Measurements from ENCODE around the gene PDIA6.

Gene PDIA6

GRCh38 chr2:10812362-10813162 is at the start of gene PDIA6:
Gene PDIA6, minus strand, starts transcription at chr2:10812785. Its CDS starts 89 bp downstream, at chr2:10812696.
- DNase-seq (ENCODE audit: low read depth in 2 of 2) = peak; percentile 91 to 94

GRCh38 chr2:10862330-10862729 is 49.7 kb upstream of the PDIA6 start:
- no peak for DNase-seq (ENCODE audit: low read depth in 2 of 2)

- no peak for DNase-seq (ENCODE audit: low read depth in 2 of 2)
These were observed 49.2 kb upstream of the PDIA6 start for GRCh38 chr2:10861765-10862164.

GRCh38 chr2:10860814-10861325 is 48.3 kb upstream of the PDIA6 start:
- no peak for DNase-seq (ENCODE audit: low read depth in 2 of 2)

GRCh38 chr2:10860081-10860813 is 47.7 kb upstream of the PDIA6 start:
- no peak for DNase-seq (ENCODE audit: low read depth in 2 of 2)

GRCh38 chr2:10859278-10859677 is 46.7 kb upstream of the PDIA6 start:
- no peak for DNase-seq (ENCODE audit: low read depth in 2 of 2)

GRCh38 chr2:10848541-10848940 is 36.0 kb upstream of the PDIA6 start:
- DNase-seq (ENCODE audit: low read depth in 2 of 2) = no peak

GRCh38 chr2:10847008-10847407 is 34.4 kb upstream of the PDIA6 start:
- DNase-seq (ENCODE audit: low read depth in 2 of 2) = no peak

GRCh38 chr2:10846110-10846861 is 33.7 kb upstream of the PDIA6 start:
- no peak for DNase-seq (ENCODE audit: low read depth in 2 of 2)

- no peak for DNase-seq (ENCODE audit: low read depth in 2 of 2)
These were observed 33.1 kb upstream of the PDIA6 start for GRCh38 chr2:10845640-10846039.

- DNase-seq (ENCODE audit: low read depth in 2 of 2) = no peak
These were observed 31.5 kb upstream of the PDIA6 start for GRCh38 chr2:10844097-10844496.

GRCh38 chr2:10842506-10842905 is 29.9 kb upstream of the PDIA6 start:
- DNase-seq (ENCODE audit: low read depth in 2 of 2) = no peak

GRCh38 chr2:10841547-10842219 is 29.1 kb upstream of the PDIA6 start:
- DNase-seq (ENCODE audit: low read depth in 2 of 2) = no peak

- DNase-seq (ENCODE audit: low read depth in 2 of 2) = no peak
These were observed 27.2 kb upstream of the PDIA6 start for GRCh38 chr2:10839813-10840212.

GRCh38 chr2:10838734-10839133 is 26.1 kb upstream of the PDIA6 start:
- no peak for DNase-seq (ENCODE audit: low read depth in 2 of 2)

- no peak for DNase-seq (ENCODE audit: low read depth in 2 of 2)
These were observed 25.0 kb upstream of the PDIA6 start for GRCh38 chr2:10837298-10838266.

- DNase-seq (ENCODE audit: low read depth in 2 of 2) = peak; percentile 78 to 79
These were observed 22.7 kb upstream of the PDIA6 start for GRCh38 chr2:10835052-10835970.

GRCh38 chr2:10834068-10834655 is 21.6 kb upstream of the PDIA6 start:
- no peak for DNase-seq (ENCODE audit: low read depth in 2 of 2)

- no peak for DNase-seq (ENCODE audit: low read depth in 2 of 2)
These were observed 20.4 kb upstream of the PDIA6 start for GRCh38 chr2:10833021-10833420.
